ENCODE measurements around the gene AGPS. TPM values are rescaled to one million over a fixed set of nuclear protein-coding genes. Genes with fewer than 3 reads are reported as not detected.

The AGPS gene
- total RNA-seq, 1 donor from 2014 or later = 27.5 TPM

Other genes starting within 250 kb of the AGPS start
- 95.7 TPM for gene HNRNPA3, start 180.0 kb upstream of the AGPS start, total RNA-seq
- 66.5 TPM for gene NFE2L2, start 128.0 kb upstream of the AGPS start, total RNA-seq